GM12874 (cell line): ENCODE measurements around the gene DACT2.

Source experiments
- TF ChIP-seq, protein P1 (sequence below): IDR thresholded peaks from 2 replicates; pipeline ENCODE4 v1.5.1; 2011; ENCODE audit warnings: low read depth, mild to moderate bottlenecking, control low read depth, low read length, moderate library complexity; ENCODE audit not compliant: insufficient read depth

The DACT2 gene

DNA sequence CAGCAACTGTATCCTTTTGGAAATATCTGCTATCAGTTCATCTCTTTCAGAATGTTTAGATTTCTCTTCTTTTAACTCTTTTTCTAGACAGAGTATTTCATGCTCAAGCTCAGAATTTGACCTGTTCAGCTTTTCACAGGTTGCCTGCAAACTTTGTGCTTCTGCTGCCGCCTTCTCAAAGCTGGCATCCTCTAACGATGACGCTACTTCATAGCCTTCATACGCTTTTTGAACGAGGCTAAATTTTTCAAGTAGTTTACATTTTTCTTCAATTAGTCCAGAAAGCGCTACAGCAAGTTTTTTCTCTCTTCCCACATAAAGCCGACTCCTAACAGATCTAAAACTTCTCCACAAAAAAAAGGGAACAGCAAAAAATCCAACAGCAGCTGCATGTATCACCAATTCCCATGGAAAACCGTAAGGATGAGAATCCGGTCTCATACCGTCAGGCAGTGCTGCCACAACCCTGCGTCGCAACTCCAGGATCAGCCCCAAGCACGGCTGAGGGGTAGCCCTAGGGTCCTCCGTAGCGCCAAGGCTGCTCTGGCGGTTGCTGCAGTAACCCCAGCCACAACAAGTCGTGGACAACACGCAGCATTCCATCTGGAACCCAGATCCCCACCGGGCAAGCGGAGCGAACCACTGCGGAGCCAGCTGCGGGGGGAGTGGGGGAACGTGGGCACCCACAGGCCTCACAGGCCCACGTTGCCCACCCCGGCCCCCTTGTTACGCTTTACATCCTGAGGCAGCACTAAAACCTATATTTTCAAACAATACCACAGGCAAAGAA is 30.6 kb downstream of the DACT2 start:
- TF ChIP-seq, protein P1, sequence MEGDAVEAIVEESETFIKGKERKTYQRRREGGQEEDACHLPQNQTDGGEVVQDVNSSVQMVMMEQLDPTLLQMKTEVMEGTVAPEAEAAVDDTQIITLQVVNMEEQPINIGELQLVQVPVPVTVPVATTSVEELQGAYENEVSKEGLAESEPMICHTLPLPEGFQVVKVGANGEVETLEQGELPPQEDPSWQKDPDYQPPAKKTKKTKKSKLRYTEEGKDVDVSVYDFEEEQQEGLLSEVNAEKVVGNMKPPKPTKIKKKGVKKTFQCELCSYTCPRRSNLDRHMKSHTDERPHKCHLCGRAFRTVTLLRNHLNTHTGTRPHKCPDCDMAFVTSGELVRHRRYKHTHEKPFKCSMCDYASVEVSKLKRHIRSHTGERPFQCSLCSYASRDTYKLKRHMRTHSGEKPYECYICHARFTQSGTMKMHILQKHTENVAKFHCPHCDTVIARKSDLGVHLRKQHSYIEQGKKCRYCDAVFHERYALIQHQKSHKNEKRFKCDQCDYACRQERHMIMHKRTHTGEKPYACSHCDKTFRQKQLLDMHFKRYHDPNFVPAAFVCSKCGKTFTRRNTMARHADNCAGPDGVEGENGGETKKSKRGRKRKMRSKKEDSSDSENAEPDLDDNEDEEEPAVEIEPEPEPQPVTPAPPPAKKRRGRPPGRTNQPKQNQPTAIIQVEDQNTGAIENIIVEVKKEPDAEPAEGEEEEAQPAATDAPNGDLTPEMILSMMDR = no peak

DNA sequence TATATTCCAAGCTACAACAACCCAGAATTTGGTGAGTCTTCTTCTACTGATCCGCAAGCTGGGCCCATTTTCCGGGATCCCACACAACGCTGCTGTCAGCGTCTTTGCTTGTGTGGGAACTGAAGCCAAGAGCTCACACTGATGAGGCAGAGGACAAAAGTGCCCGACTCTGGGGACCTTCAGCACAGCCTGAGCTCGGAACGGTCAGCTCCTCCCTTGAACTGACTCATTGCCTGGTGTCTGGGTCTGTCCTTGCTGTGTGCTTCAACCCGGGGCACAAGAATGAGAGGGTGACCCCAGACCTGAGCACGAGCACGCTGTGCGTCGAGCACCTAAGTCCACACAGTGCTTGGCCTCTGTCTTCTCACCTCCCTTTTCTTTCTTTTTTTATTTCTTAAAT is 33.5 kb downstream of the DACT2 start:
- TF ChIP-seq, protein P1 = no peak

DNA sequence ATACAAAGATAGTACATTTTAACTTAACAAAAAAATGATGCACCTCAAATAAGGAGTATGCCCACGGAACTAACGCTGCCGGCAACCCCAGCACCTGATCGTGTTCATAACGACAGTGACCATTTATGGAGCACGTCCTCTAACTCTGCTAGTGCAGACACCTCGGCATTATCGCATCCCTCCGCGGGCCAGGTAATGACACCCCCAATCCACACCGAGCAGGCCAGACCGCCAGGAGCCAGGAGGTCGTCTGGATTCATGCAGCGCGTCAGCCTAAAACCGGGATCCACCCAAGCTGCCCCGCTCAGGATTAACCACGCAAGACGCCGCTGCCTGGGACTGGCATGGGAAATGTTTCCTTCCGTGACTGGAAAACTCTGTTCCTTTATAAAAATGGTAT is 34.1 kb downstream of the DACT2 start:
- TF ChIP-seq, protein P1 = no peak

DNA sequence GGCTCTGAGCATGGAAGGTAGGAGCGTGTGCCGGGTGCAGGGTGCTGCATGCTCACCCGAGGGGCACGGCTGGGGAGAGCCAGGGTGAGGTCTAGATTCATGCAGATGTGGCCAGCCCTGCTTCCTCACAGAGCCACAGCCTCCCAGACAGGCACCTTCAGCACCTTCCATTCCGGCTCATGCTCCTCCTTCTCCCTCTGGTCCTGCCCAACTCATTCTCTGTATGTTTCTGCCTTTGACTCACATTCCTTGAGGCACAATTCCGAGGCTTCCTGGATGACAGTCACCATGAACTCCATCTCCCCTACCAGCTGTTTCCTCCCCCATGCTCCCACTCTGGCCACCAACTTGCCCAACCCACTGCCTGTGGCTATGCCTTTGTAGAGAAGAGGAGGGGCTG is 35.4 kb downstream of the DACT2 start:
- TF ChIP-seq, protein P1 = no peak

DNA sequence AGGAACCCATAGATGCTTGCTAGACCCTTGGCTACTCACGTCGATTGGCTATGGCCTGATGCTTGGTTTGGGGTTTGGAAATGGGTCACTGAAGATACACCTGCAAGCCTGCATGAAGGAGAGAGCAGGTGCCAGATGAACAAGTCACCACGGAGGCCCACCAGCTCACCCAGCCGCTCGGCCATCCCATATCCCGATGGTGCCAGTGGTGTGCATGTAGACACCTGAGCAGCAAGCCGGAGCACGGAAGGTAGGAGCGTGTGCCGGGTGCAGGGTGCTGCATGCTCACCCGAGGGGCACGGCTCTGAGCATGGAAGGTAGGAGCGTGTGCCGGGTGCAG is 35.9 kb downstream of the DACT2 start:
- TF ChIP-seq, protein P1 = no peak

DNA sequence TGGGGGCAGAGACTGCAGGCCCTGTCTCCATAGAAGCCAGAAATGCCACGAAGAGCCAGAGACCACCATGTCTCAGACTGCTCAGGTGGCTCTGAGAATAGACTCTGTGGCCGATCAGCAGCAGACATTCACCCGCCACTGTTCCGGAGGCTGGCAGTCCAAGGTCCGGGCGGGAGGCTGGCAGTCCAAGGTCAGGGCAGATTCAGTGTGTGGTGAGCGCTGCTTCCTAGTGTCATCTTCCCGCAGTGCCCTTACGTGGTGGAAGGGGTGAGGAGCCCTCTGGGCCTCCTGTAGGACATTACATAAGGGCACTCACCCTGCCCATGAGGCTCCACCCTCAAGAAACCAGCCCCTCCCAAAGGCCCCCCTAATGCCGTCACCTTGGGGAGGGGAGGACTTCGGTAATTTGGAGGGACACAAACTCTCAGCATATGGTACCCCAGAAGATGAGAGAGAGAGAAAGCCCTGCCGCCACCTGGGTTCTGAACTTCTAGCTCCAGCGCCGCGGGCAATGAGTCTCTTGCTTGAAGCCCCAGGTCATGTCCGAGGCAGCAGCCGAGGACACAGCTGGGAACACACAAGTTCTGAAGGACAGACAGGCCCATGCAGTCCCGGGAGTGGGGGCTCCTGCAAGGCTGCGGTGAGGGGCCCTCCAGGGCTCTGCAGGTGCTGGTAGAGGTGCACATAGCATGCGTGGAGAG is 36.4 kb downstream of the DACT2 start:
- TF ChIP-seq, protein P1 = no peak

DNA sequence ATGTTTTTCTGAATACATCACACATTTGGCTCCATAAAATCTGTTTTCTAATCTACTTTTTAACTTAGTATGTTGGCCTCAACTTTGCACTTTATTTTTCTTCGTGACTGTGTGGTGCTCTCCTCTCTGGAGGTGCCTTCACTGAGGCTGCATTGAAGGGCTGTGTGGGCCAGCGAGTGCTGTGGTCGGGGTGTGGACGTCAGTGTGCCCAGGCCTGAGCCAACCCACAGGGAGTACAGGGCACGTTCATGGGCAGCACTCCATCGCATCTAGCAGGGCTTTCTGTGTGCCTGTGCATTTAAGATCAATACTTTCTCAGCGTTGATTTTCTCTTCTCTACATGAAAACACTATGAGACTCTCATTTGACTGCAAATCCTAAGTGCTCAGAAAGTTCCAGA is 37.8 kb downstream of the DACT2 start:
- TF ChIP-seq, protein P1 = no peak
